NCI-H187 (cell line): Measurements from ENCODE around the gene S100A2.
"Not testable (repeated sequence)": the region's sequence is repeated elsewhere in the genome, so short reads cannot be mapped to it uniquely, and the experiment has no call there.

ENCODE experiments used
- DNase-seq, 2 experiments: peaks; one replicate each; lab custom pipeline; 2025; lab: John Stamatoyannopoulos, UW

S100A2 gene

GRCh38 chr1:153563991-153564390 lies 1.7 kb downstream of the S100A2 start:
- no peak for DNase-seq

- no peak for DNase-seq
Observed at GRCh38 chr1:153563483-153563901, 2.2 kb downstream of the S100A2 start.

- not testable (repeated sequence) for DNase-seq
Observed at GRCh38 chr1:153562021-153562420, 3.6 kb downstream of the S100A2 start.

GRCh38 chr1:153561466-153561985 lies 4.1 kb downstream of the S100A2 start:
- DNase-seq: no peak

GRCh38 chr1:153560771-153561465 lies 4.7 kb downstream of the S100A2 start:
- DNase-seq: no peak

- no peak for DNase-seq
Observed at GRCh38 chr1:153560241-153560640, 5.4 kb downstream of the S100A2 start.

- no peak for DNase-seq
Observed at GRCh38 chr1:153557877-153558276, 7.8 kb downstream of the S100A2 start.

GRCh38 chr1:153556348-153556747 lies 9.3 kb downstream of the S100A2 start:
- DNase-seq: no peak

GRCh38 chr1:153553830-153554541 lies 11.7 kb downstream of the S100A2 start:
- DNase-seq: no peak

- no peak for DNase-seq
Observed at GRCh38 chr1:153553096-153553495, 12.5 kb downstream of the S100A2 start.

- DNase-seq: no peak
Observed at GRCh38 chr1:153552335-153552734, 13.3 kb downstream of the S100A2 start.

GRCh38 chr1:153550827-153551500 lies 14.7 kb downstream of the S100A2 start:
- no peak for DNase-seq

GRCh38 chr1:153550398-153550758 lies 15.3 kb downstream of the S100A2 start:
- no peak for DNase-seq

- DNase-seq: no peak
Observed at GRCh38 chr1:153549741-153550397, 15.8 kb downstream of the S100A2 start.

GRCh38 chr1:153548722-153549688 lies 16.6 kb downstream of the S100A2 start, which contains the start of gene S100A3:
TSS of gene S100A3 (minus strand) at chr1:153549258. CDS start at chr1:153548485, 773 bp downstream.
- DNase-seq: no peak

- no peak for DNase-seq
Observed at GRCh38 chr1:153547560-153548551, 17.8 kb downstream of the S100A2 start.

- peak; percentile 69 to 86 for DNase-seq
Observed at GRCh38 chr1:153546796-153547559, 18.7 kb downstream of the S100A2 start.

GRCh38 chr1:153546371-153546770 lies 19.3 kb downstream of the S100A2 start:
- DNase-seq: no peak
